ENCODE measurements around the gene GKN2. TPM values are rescaled to one million over a fixed set of nuclear protein-coding genes. Genes with fewer than 3 reads are reported as not detected.

Gene GKN2
- total RNA-seq, 3 donors from 2014 or later: not detected

GRCh38 chr2:68925295-68925896 lies 27.3 kb downstream of the GKN2 start:
- no peak for TF ChIP-seq POLR2AphosphoS5 (IDR thresholded peaks at IDR 0.05)
- peak; percentile 84 to 88 (median 86) for TF ChIP-seq CTCF (IDR thresholded peaks at IDR 0.05)
- Histone ChIP-seq H3K9me3 (no peaks in the 10 kb centered on the region), H3K27ac (no peak overlapping the region), H3K4me1 (no peaks in the 10 kb centered on the region), H3K36me3 (no peaks in the 10 kb centered on the region), H3K27me3 (no peaks in the 10 kb centered on the region), H3K4me3 (no peak overlapping the region)
- DNase-seq (ENCODE audit: low spot score in 2 of 2): peak in 1 of 2 donors; percentile 37
- intact Hi-C loops (cut with DNase I; ENCODE audit: low total_unique reads): no loop called here

GRCh38 chr2:68921646-68922045 lies 31.0 kb downstream of the GKN2 start:
- no peak for TF ChIP-seq POLR2AphosphoS5 (IDR thresholded peaks at IDR 0.05)
- no peak for TF ChIP-seq POLR2A (IDR thresholded peaks at IDR 0.05)
- no peak for TF ChIP-seq CTCF (IDR thresholded peaks at IDR 0.05)
- Histone ChIP-seq H3K9me3 (no peaks in the 10 kb centered on the region), H3K27me3 (no peaks in the 10 kb centered on the region), H3K36me3 (no peaks in the 10 kb centered on the region), H3K4me1 (no peaks in the 10 kb centered on the region), H3K27ac (no peak overlapping the region), H3K4me3 (no peak overlapping the region)
- intact Hi-C loops (cut with DNase I; ENCODE audit: low total_unique reads): no loop called here
- no peak for DNase-seq (ENCODE audit: low spot score in 2 of 2)

GRCh38 chr2:68920481-68921170 lies 32.1 kb downstream of the GKN2 start:
- intact Hi-C loops (cut with DNase I; ENCODE audit: low total_unique reads): no loop called here
- no peak for DNase-seq (ENCODE audit: low spot score in 2 of 2)
- no peaks in the 10 kb centered on the region for H3K4me1 ChIP-seq
- no peak overlapping the region for H3K27ac ChIP-seq
- no peaks in the 10 kb centered on the region for H3K9me3 ChIP-seq
- TF ChIP-seq POLR2A (IDR thresholded peaks at IDR 0.05): no peak
- no peak overlapping the region for H3K4me3 ChIP-seq
- no peaks in the 10 kb centered on the region for H3K27me3 ChIP-seq
- H3K36me3 ChIP-seq: no peaks in the 10 kb centered on the region

GRCh38 chr2:68918497-68918896 lies 34.2 kb downstream of the GKN2 start:
- intact Hi-C loops (cut with DNase I; ENCODE audit: low total_unique reads): no loop called here
- Histone ChIP-seq H3K27ac (no peak overlapping the region), H3K4me1 (no peaks in the 10 kb centered on the region), H3K36me3 (no peaks in the 10 kb centered on the region), H3K9me3 (no peaks in the 10 kb centered on the region), H3K27me3 (no peaks in the 10 kb centered on the region), H3K4me3 (no peak overlapping the region)
- TF ChIP-seq CTCF (IDR thresholded peaks at IDR 0.05): no peak
- no peak for TF ChIP-seq POLR2AphosphoS5 (IDR thresholded peaks at IDR 0.05)
- no peak for TF ChIP-seq POLR2A (IDR thresholded peaks at IDR 0.05)
- DNase-seq (ENCODE audit: low spot score in 2 of 2): no peak

- intact Hi-C loops (cut with DNase I; ENCODE audit: low total_unique reads): no loop called here
- no peak overlapping the region for H3K4me3 ChIP-seq
- H3K27me3 ChIP-seq: no peaks in the 10 kb centered on the region
- H3K36me3 ChIP-seq: no peaks in the 10 kb centered on the region
- no peak overlapping the region for H3K27ac ChIP-seq
- no peaks in the 10 kb centered on the region for H3K9me3 ChIP-seq
- no peak for DNase-seq (ENCODE audit: low spot score in 2 of 2)
- TF ChIP-seq CTCF (IDR thresholded peaks at IDR 0.05) (no peak), POLR2AphosphoS5 (IDR thresholded peaks at IDR 0.05) (no peak), POLR2A (IDR thresholded peaks at IDR 0.05) (no peak)
- H3K4me1 ChIP-seq: no peaks in the 10 kb centered on the region
Measured at GRCh38 chr2:68917034-68917718, 35.5 kb downstream of the GKN2 start.
